HepG2 (cell line): ENCODE results near the gene MYORG.
A peak's percentile ranks its signal among the peaks of the same experiment; 100 is the strongest.

ENCODE experiments used
- GLMP ChIP-seq: sonication (generic); formaldehyde crosslinking; IDR thresholded peaks from 2 replicates; pipeline ENCODE4 v1.9.0; 2021; ENCODE audit warnings: missing genetic modification reagents, mild to moderate bottlenecking, borderline replicate concordance
- HMG20A ChIP-seq: IDR thresholded peaks from 2 replicates; pipeline ENCODE4 v1.6.1; 2016; ENCODE audit warnings: borderline replicate concordance
- SRY ChIP-seq: sonication (generic); formaldehyde crosslinking; IDR thresholded peaks from 2 replicates; pipeline ENCODE4 v1.8.0; 2022; ENCODE audit warnings: mild to moderate bottlenecking, missing genetic modification reagents

DNA sequence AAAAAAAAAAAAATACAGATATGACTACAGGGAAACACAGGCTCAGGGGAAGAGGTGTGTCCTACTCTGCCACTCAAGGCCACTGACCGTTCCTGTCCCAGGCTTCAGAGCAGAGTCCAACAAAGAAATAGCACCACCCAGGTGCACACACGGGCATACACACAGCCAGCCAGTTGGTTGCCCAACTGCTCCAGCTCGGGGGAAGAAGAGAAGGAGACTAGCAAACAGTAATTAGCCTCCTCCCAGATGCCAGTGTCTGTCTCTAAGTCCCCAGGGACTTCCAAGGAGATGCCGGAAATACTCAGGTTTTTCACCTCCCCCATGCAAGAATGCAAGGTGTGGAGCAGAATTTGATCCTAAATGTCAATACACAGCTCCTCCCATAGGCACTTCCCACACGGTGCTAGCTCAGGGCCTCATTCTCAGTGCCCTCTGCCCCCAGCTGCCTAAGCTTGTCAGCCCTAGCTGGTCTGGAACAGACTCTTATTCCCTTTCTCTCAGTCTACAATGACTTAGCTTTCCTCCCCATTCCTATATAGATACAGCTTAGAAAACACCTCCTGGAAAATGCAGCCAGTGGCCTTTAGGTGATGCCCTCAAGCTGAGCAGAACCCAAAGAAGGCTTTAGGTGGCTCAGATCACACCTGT is 1.7 kb downstream of the MYORG start:
- TF ChIP-seq GLMP (CRISPR knock-in tag) = no peak
- no peak for TF ChIP-seq SRY (CRISPR knock-in tag)
- peak; percentile 53 for TF ChIP-seq HMG20A (CRISPR knock-in tag)
